Osteoblast (primary cell): ENCODE data around the gene GSE1. TPM values are rescaled to one million over a fixed set of nuclear protein-coding genes. Genes with fewer than 3 reads are reported as not detected.

Experiments
- DNase-seq: peaks from one replicate; pipeline ENCODE4 v3.0.0; 2011; ENCODE audit warnings: low spot score, mixed read lengths; ENCODE audit not compliant: insufficient read length; ENCODE audit errors: missing footprints
- H2AFZ ChIP-seq: 2 replicates; pipeline ENCODE4 v1.6.0; 2011; ENCODE audit warnings: mild to moderate bottlenecking, low read length
- H3K27ac ChIP-seq: 2 replicates; pipeline ENCODE4 v1.5.1; 2011; ENCODE audit warnings: mild to moderate bottlenecking, low read depth, low read length, moderate library complexity
- H3K27me3 ChIP-seq: 2 replicates; pipeline ENCODE4 v1.6.0; 2012; ENCODE audit warnings: mild to moderate bottlenecking, control low read depth, inconsistent platforms, low read length, moderate library complexity; ENCODE audit not compliant: insufficient read depth
- H3K36me3 ChIP-seq: 2 replicates; pipeline ENCODE4 v1.5.1; 2011; ENCODE audit warnings: mild to moderate bottlenecking, low read length, control low read depth, moderate library complexity; ENCODE audit not compliant: insufficient read depth
- H3K4me1 ChIP-seq: 2 replicates; pipeline ENCODE4 v1.5.1; 2011; ENCODE audit warnings: mild to moderate bottlenecking, low read length, control low read depth, moderate library complexity; ENCODE audit not compliant: insufficient read depth
- H3K4me2 ChIP-seq: 2 replicates; pipeline ENCODE4 v1.6.0; 2011; ENCODE audit warnings: mild to moderate bottlenecking, low read length; ENCODE audit not compliant: insufficient read depth
- H3K4me3 ChIP-seq: fragments of 200-600 bp; sonication (generic); 3 replicates; pipeline ENCODE4 v1.5.1; 2012; ENCODE audit warnings: mild to moderate bottlenecking, low read length, inconsistent platforms; ENCODE audit not compliant: insufficient read depth
- H3K79me2 ChIP-seq: 2 replicates; pipeline ENCODE4 v1.6.0; 2012; ENCODE audit warnings: mild to moderate bottlenecking, low read length, control low read depth, inconsistent platforms; ENCODE audit not compliant: insufficient read depth
- H3K9me3 ChIP-seq: 2 replicates; pipeline ENCODE4 v1.5.1; 2011; ENCODE audit warnings: low read depth, low read length, control low read depth
- H4K20me1 ChIP-seq: 2 replicates; pipeline ENCODE4 v1.6.0; 2012; ENCODE audit warnings: mild to moderate bottlenecking, low read length, control low read depth; ENCODE audit not compliant: insufficient read depth
- total RNA-seq: library from RNA; depleted of rRNA; stranded (reverse); fragments of >200 nt; gene quantifications from 2 replicates; pipeline ENCODE4 v1.2.3, GENCODE V29; 2012
- TF ChIP-seq, protein P1 (sequence below): IDR thresholded peaks from 2 replicates; pipeline ENCODE4 v1.5.1; 2011; ENCODE audit warnings: mild to moderate bottlenecking, low read depth, low read length, moderate library complexity; ENCODE audit errors: extremely low read depth

GSE1 gene
- total RNA-seq, 1 donor: 49.6 TPM

GRCh38 chr16:85579191-85579590 lies 33.9 kb upstream of the GSE1 start:
- DNase-seq: no peak
- H3K4me2 ChIP-seq: no peak overlapping the region
- no peak overlapping the region for H3K4me3 ChIP-seq
- no peaks in the 10 kb centered on the region for H3K36me3 ChIP-seq
- no peaks in the 10 kb centered on the region for H3K27me3 ChIP-seq
- H2AFZ ChIP-seq: no peak overlapping the region
- H4K20me1 ChIP-seq: peaks cover 100% of the 10 kb centered on the region
- TF ChIP-seq, protein P1, sequence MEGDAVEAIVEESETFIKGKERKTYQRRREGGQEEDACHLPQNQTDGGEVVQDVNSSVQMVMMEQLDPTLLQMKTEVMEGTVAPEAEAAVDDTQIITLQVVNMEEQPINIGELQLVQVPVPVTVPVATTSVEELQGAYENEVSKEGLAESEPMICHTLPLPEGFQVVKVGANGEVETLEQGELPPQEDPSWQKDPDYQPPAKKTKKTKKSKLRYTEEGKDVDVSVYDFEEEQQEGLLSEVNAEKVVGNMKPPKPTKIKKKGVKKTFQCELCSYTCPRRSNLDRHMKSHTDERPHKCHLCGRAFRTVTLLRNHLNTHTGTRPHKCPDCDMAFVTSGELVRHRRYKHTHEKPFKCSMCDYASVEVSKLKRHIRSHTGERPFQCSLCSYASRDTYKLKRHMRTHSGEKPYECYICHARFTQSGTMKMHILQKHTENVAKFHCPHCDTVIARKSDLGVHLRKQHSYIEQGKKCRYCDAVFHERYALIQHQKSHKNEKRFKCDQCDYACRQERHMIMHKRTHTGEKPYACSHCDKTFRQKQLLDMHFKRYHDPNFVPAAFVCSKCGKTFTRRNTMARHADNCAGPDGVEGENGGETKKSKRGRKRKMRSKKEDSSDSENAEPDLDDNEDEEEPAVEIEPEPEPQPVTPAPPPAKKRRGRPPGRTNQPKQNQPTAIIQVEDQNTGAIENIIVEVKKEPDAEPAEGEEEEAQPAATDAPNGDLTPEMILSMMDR: no peak
- H3K9me3 ChIP-seq: no peaks in the 10 kb centered on the region
- H3K79me2 ChIP-seq: peaks cover 100% of the 10 kb centered on the region
- no peak overlapping the region for H3K27ac ChIP-seq
- peaks cover 15% of the 10 kb centered on the region for H3K4me1 ChIP-seq

- Histone ChIP-seq H2AFZ (no peak overlapping the region), H3K4me3 (no peak overlapping the region), H3K9me3 (no peaks in the 10 kb centered on the region), H3K79me2 (peaks cover 100% of the 10 kb centered on the region), H3K4me2 (no peak overlapping the region), H3K27me3 (no peaks in the 10 kb centered on the region), H4K20me1 (peaks cover 100% of the 10 kb centered on the region), H3K4me1 (peaks cover 9% of the 10 kb centered on the region), H3K36me3 (no peaks in the 10 kb centered on the region), H3K27ac (no peak overlapping the region)
- TF ChIP-seq, protein P1: no peak
- no peak for DNase-seq
These were observed 33.1 kb upstream of the GSE1 start for GRCh38 chr16:85579923-85580580.

GRCh38 chr16:85580684-85581083 lies 32.4 kb upstream of the GSE1 start:
- Histone ChIP-seq H3K27ac (no peak overlapping the region), H4K20me1 (peaks cover 100% of the 10 kb centered on the region), H3K4me3 (no peak overlapping the region), H3K36me3 (no peaks in the 10 kb centered on the region), H3K79me2 (peaks cover 100% of the 10 kb centered on the region), H3K4me2 (no peak overlapping the region), H3K27me3 (no peaks in the 10 kb centered on the region), H2AFZ (no peak overlapping the region), H3K9me3 (no peaks in the 10 kb centered on the region), H3K4me1 (peaks cover 9% of the 10 kb centered on the region)
- no peak for DNase-seq
- TF ChIP-seq, protein P1: no peak

- Histone ChIP-seq H4K20me1 (peaks cover 99% of the 10 kb centered on the region), H3K36me3 (no peaks in the 10 kb centered on the region), H3K27ac (no peak overlapping the region), H3K4me3 (no peak overlapping the region), H2AFZ (no peak overlapping the region), H3K27me3 (no peaks in the 10 kb centered on the region), H3K79me2 (peaks cover 99% of the 10 kb centered on the region), H3K4me1 (peaks cover 9% of the 10 kb centered on the region), H3K9me3 (no peaks in the 10 kb centered on the region), H3K4me2 (no peak overlapping the region)
- no peak for DNase-seq
- TF ChIP-seq, protein P1: no peak
These were observed 30.7 kb upstream of the GSE1 start for GRCh38 chr16:85582229-85582991.
